GM03348 (cell line): ENCODE data around the gene PDLIM5.
"Not testable (repeated sequence)": the region's sequence is repeated elsewhere in the genome, so short reads cannot be mapped to it uniquely, and the experiment has no call there.

Experiments used
- DNase-seq: peaks from one replicate; pipeline ENCODE4 v3.0.0; 2012; ENCODE audit warnings: low spot score

The PDLIM5 gene

GRCh38 chr4:94598758-94599157, 147.0 kb downstream of the PDLIM5 start:
- no peak for DNase-seq

GRCh38 chr4:94603170-94603747, 151.5 kb downstream of the PDLIM5 start:
- no peak for DNase-seq

GRCh38 chr4:94605241-94605805, 153.6 kb downstream of the PDLIM5 start:
- peak; percentile 6 for DNase-seq

- DNase-seq, result no peak
Observed at GRCh38 chr4:94610145-94610544, 158.4 kb downstream of the PDLIM5 start.

- no peak for DNase-seq
Observed at GRCh38 chr4:94613248-94613647, 161.5 kb downstream of the PDLIM5 start.

GRCh38 chr4:94615451-94615850, 163.7 kb downstream of the PDLIM5 start:
- DNase-seq, result no peak

GRCh38 chr4:94621491-94622080, 169.8 kb downstream of the PDLIM5 start:
- peak; percentile 59 for DNase-seq

GRCh38 chr4:94623126-94623911, 171.6 kb downstream of the PDLIM5 start:
- no peak for DNase-seq

GRCh38 chr4:94626942-94627341, 175.2 kb downstream of the PDLIM5 start:
- DNase-seq, result no peak

- DNase-seq, result not testable (repeated sequence)
Observed at GRCh38 chr4:94629058-94629457, 177.3 kb downstream of the PDLIM5 start.

GRCh38 chr4:94629837-94630236, 178.1 kb downstream of the PDLIM5 start:
- DNase-seq, result no peak

- DNase-seq, result peak; percentile 64
Observed at GRCh38 chr4:94634271-94634670, 182.5 kb downstream of the PDLIM5 start.

GRCh38 chr4:94635177-94635576, 183.4 kb downstream of the PDLIM5 start:
- no peak for DNase-seq

GRCh38 chr4:94636004-94636403, 184.3 kb downstream of the PDLIM5 start:
- no peak for DNase-seq

- DNase-seq, result no peak
Observed at GRCh38 chr4:94639298-94639697, 187.6 kb downstream of the PDLIM5 start.

- no peak for DNase-seq
Observed at GRCh38 chr4:94640151-94640550, 188.4 kb downstream of the PDLIM5 start.

- DNase-seq, result peak; percentile 36
Observed at GRCh38 chr4:94641702-94642560, 190.2 kb downstream of the PDLIM5 start.

- no peak for DNase-seq
Observed at GRCh38 chr4:94642561-94642866, 190.8 kb downstream of the PDLIM5 start.

- no peak for DNase-seq
Observed at GRCh38 chr4:94648699-94649098, 197.0 kb downstream of the PDLIM5 start.

GRCh38 chr4:94649381-94650133, 197.8 kb downstream of the PDLIM5 start:
- no peak for DNase-seq

- DNase-seq, result no peak
Observed at GRCh38 chr4:94650134-94650495, 198.4 kb downstream of the PDLIM5 start.

GRCh38 chr4:94650690-94651089, 198.9 kb downstream of the PDLIM5 start:
- no peak for DNase-seq
